ENCODE measurements around the gene CHSY1.
"Not testable (repeated sequence)": the region's sequence is repeated elsewhere in the genome, so short reads cannot be mapped to it uniquely, and the experiment has no call there.

Gene CHSY1

DNA sequence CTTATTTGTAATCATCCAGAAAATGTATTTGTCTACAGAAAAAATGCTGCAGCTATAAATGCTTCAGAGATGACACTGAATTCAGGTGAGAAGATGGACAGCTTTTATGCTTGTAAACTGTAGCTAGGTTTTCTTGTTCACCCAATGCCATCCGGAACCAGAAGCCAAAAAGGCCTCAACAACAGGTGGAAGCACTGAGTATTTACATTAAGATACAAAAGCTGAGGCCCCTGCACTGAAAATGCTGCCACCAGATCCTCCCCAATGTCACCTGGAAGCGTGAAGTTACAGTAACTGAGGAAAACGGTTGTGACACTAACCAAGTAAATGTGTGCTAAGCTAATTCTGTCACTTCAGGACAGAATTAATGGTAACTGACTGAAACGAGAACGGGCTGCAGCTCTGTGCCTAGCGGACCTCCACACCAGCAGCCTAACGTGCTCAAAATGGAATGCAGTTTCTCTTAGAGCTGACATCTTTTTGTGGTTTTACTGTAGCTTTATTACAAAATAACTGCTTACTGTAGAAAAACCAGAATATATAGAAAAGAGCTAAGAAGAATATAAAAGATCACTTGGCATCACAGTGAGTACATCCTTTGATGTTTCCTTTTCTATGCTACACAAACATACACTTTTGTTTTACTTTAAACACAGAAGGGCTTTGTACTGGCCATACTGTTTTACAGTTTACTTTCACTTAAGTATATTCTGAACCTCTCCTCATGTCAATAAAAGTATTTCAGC, 7.6 kb downstream of the CHSY1 start:
- no peak for DNase-seq (ENCODE audit: low read depth in 2 of 2)

GRCh38 chr15:101243420-101243819, 8.4 kb downstream of the CHSY1 start:
- DNase-seq (ENCODE audit: low read depth in 2 of 2) = no peak

GRCh38 chr15:101242999-101243336, 8.9 kb downstream of the CHSY1 start:
- no peak for DNase-seq (ENCODE audit: low read depth in 2 of 2)

- DNase-seq (ENCODE audit: low read depth in 2 of 2) = no peak
Measured at GRCh38 chr15:101242160-101242998, 9.5 kb downstream of the CHSY1 start.

DNA sequence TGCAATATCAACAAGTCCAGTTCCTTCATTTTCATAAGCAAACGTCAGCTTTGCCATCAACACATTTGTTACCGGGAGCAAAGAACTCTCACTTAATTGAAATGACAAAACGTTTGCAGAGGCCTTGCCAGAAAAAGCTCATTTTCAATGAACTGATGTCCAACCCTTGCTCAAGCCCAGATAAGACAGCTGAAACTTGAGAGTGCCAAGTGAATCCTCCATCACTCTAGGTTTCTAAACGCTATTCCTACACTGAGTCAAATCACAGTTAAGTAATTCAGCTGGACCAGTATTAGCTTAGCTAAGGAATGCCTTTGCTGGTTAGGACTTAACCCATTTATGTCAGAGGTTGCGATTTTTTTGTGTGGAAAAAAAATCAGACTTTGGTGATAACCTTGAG, 11.5 kb downstream of the CHSY1 start:
- DNase-seq (ENCODE audit: low read depth in 2 of 2) = no peak

DNA sequence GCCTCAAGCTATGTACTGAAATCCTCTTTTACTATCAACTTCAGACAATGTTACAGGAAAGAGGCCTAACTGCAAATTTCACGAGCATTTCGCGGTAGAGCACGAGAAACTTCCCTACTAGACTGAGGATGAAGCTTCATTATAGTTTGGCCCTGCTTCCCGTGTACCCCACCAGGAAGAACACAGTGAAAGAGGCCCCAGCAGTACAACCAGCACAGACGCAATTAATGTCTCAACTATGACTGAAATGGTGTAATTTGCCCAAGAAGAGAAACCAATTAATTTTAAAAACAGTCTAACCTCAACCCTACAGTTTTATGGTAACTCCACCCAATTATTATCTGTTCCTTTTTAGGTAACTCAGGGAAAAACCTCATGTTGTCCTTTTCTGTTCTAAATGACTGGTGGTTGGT, 12.1 kb downstream of the CHSY1 start:
- DNase-seq (ENCODE audit: low read depth in 2 of 2) = no peak

GRCh38 chr15:101237251-101237650, 14.6 kb downstream of the CHSY1 start:
- no peak for DNase-seq (ENCODE audit: low read depth in 2 of 2)

DNA sequence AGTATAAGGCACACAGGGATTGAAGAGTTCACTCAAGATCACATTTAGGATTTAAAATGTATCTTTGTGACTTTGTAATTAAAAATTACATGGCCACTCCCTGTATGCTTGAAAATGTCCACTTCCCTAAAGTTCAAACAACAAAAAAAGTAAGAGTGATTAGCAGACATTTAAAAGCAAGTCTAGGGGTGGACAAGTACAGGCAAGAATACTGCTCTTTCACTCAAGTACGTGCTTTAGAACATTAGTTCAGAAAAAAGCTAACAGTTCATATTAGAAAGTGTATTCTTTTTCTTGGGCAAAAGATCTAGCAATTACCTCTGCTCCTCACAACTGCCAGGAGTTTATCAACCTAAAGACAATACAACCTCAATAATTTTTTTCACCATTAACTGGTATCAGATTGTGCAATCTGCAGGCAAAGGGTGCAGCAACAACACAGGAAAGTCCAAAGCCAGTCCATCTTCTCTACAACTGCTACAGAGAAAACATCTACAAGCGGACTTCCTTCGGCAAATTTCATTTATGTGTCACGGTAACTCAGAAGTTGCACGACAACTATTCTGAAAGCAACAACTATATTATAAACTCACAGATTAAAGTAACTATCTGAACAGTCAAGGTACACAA, 18.1 kb downstream of the CHSY1 start:
- DNase-seq (ENCODE audit: low read depth in 2 of 2) = no peak

GRCh38 chr15:101232677-101233076, 19.2 kb downstream of the CHSY1 start:
- no peak for DNase-seq (ENCODE audit: low read depth in 2 of 2)

DNA sequence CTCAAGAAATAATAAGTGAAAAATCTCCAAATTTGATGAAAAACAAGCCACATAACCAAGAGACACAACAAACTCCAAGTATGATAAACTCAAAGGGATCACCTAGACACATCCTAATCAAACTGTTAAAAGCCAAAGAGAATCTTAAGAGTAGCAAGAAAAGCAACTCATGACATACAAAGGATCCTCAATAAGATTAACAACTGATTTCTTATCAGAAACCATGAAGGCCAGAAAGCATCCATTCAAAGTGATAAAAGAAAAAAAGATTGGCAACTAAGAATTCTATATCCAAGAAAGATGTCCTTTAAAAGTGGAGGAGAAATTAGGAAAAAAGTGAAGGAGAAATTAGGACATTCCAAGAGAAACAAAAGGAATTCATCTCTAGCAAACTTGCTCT, 23.5 kb downstream of the CHSY1 start:
- no peak for DNase-seq (ENCODE audit: low read depth in 2 of 2)

DNA sequence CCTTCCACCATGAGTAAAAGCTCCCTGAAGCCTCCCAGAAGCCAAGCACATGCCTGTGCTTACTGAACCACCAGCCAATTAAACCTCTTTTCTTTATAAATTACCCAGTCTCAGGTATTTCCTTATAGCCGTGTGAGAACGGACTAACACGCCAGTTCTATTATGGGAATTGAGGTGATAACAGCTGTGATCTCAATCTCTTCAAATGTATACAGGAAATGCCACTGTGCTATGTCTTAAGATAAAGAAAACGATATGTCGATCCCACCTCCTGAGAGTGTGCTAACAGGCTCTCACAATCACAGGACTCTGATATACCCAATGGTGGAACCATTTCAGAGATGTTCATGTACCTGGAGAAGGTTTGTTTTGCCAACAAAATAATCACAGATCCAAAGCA, 26.2 kb downstream of the CHSY1 start:
- DNase-seq (ENCODE audit: low read depth in 2 of 2) = no peak

- no peak for DNase-seq (ENCODE audit: low read depth in 2 of 2)
Measured at GRCh38 chr15:101221902-101222301, 29.9 kb downstream of the CHSY1 start.

DNA sequence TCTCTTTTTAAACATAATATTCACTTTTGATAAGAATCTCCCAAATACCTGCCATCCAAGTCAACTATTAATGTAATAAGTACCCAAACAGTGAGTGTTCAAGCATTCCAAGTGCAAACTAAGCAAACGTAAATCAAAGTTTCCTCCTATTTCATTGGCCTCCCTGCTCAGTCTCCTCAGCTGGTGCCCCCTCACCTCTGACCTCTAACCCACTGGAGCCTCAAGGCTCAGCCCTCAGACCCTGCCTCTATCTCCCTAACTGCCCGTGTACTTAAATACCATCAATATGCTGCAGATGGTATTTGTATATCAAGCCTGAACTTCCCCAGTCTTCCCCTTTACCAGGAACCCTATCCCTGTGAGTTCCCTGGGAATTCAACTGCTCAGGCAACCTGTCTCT, 31.8 kb downstream of the CHSY1 start:
- no peak for DNase-seq (ENCODE audit: low read depth in 2 of 2)

DNA sequence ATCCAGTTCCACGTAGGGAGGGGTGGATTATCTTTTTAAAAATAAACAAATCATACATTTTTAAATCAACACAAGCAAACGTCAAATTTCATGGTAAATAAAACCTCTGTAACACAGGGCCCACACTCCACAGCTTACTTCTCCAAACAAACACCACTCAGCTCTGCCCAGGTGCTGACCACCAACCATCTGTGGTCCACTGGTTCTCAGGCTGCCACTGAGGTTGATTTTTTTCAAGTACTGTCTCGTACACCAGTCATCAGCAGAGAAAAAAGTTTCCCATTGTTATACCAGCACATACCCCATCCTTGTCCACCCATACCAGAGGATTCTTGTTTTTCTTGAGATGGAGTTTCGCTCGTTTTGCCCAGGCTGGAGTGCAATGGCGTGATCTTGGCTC, 32.4 kb downstream of the CHSY1 start:
- DNase-seq (ENCODE audit: low read depth in 2 of 2) = no peak

GRCh38 chr15:101217446-101217845, 34.4 kb downstream of the CHSY1 start:
- DNase-seq (ENCODE audit: low read depth in 2 of 2) = no peak

GRCh38 chr15:101216100-101216499, 35.7 kb downstream of the CHSY1 start:
- no peak for DNase-seq (ENCODE audit: low read depth in 2 of 2)

- no peak for DNase-seq (ENCODE audit: low read depth in 2 of 2)
Measured at GRCh38 chr15:101215681-101216080, 36.2 kb downstream of the CHSY1 start.

GRCh38 chr15:101214435-101215097, 37.3 kb downstream of the CHSY1 start:
- DNase-seq (ENCODE audit: low read depth in 2 of 2) = not testable (repeated sequence)

DNA sequence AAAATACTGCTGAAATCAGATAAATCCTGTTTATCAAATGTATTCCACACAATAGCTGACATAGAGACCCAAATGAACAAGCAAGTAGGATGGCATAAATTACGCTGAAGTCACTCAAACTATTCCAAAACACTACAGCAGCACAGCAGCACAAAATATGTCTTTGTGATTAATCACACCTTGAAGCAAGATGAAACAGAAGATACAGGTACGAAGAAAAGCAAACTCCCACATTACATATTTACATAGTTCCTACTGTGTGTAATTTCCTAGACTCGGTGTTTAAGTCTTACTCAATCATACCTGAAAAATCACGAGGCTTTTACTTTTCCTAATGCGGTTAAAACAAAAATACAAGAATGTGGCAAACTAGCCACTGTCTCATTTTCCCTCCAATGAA, 38.3 kb downstream of the CHSY1 start:
- DNase-seq (ENCODE audit: low read depth in 2 of 2) = no peak

- no peak for DNase-seq (ENCODE audit: low read depth in 2 of 2)
Measured at GRCh38 chr15:101213147-101213546, 38.7 kb downstream of the CHSY1 start.

- DNase-seq (ENCODE audit: low read depth in 2 of 2) = no peak
Measured at GRCh38 chr15:101211897-101212296, 40.0 kb downstream of the CHSY1 start.

GRCh38 chr15:101210466-101210865, 41.4 kb downstream of the CHSY1 start:
- DNase-seq (ENCODE audit: low read depth in 2 of 2) = no peak

All from fibroblast of skin of left quadriceps (primary cell).